T1000 (cell line): ENCODE results near the gene CHD1.
A peak's percentile ranks its signal among the peaks of the same experiment; 100 is the strongest.

Source experiments
- DNase-seq: peaks from one replicate; lab custom pipeline; 2025; ENCODE audit warnings: mixed read lengths; lab: John Stamatoyannopoulos, UW

CHD1 gene

DNA sequence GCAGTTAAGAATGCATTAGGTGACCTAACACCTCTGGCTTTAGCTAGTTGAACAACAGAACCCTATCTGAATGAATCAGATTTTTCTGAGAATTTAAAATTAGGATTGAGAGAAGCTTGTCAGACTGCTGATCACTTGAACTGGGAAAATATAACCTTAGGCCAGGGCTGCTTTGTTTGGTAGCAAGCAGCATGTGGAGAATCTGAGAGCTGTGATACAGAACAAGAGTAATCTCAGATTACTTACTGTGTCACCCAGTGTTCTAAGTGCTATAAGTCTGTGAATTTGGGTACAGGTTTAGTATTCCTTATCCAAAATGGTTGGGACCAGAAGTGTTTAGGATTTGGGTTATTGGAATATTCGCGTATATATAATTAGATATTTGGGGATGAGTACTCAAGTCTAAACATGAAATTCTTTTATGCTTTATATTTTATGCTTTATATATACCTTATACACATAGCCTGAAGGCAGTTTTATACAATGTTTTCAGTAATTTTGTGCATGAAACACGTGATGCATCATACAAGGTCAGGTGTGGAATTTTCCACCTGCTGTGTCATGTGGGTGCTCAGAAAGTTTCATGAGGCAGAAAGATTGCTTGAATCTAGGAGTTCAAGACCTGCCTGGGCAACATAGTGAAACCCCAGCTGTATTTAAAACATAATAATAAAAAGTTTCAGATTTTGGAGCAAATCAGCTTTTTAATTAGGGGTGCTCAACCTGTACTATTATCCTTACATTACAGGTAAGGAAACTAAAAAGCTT is 8.3 kb upstream of the CHD1 start:
- no peak for DNase-seq

DNA sequence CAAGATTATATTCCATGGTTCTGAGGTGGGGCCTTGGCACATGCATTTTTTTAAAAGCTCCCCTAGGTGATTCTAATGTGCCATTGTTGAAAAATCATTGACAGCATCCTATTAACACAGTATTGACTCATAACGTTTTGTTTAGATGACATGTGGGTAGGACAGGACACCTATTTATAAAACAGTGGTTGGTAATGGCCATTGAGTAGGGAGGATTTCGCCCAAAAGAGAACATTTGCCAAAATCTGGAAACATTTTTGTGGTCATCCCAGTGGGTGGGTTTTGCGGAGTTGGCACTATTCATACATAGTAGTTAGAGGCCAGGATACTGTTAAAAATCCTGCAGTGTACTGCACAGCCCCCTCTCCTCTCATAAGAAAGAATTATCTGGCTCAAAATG is 6.4 kb upstream of the CHD1 start:
- no peak for DNase-seq

DNA sequence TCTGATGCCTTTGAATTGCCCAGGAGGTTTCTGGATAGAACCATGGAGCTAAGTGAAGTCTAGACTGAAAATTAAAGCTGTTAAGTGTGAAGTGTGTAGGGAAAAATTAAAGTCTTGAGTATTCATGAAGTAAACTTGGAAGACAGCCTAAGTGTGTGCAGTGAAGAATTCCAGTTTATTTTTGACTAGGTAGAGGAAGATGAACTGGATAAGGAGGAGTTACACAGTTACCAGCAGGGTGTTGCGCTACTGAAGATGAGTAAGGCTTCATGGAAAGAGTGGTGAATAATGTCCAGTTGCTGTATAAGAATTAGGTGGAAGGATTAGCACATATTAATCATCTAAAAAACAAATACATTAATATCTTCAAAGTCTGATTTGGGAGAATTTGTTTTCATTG is 5.7 kb upstream of the CHD1 start:
- no peak for DNase-seq

DNA sequence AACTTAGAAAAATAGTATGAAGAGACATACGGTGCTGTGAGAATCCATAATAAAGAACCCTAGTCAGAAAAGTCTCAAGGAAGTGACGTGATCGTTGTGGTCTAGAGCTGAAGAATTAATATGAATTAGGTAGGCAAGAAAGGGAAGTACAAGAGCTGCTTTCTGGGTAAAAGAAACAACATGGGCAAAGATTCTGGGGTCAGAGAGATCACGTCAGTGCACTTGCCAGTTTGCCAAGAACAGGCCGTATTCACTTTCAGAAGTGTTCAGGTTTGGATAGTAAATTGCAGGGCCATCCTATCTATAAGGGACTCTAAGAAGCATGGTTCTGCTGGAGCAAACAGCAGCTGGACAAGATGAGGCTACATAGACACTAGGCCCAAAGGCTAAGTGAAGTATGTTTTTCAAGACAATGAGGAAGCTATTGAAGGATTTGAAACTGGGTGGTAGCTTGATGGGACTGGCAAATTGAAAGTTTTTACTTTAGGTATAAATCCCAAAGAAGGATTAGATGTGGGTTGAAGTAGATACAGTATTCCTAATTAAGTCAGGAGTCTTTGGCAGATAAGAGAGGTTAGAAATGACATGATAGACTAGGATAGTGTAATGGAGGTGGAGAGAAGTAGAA is 4.8 kb upstream of the CHD1 start:
- no peak for DNase-seq

DNA sequence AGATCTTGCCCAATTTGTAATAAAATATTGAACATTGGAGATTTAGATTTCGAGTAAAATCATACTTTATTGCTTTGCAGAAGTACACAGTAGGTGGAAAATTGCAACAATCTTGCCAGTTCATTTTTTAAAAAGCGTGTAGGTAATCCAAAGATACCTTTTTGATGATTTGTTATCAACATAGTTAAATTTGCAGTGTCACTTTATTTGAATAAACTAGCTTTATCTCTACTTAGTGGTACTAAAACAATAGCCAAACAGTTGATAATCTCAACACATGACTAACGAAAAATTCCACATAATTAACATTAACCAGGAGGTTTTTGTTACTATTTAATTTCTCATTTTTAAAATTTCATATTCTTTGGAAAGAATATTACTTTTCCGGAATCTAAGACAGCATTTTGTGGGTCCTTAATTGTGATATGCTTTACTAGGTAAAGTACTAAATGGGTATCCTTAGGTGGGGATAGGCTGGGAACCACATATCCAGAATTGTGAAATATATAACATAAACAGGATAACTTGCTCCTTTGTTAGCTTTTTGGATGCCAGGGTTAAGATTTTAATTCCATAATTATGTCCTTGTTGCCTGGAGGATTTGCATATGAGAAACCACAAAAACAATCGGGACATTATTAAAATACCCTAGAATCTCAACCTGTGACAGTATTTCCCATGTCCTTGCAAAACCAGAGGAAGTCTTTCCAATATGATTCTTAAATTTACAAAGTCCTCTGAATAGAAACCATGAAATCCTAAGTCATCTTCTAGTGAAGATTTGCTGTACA is 2.4 kb upstream of the CHD1 start:
- DNase-seq = no peak

DNA sequence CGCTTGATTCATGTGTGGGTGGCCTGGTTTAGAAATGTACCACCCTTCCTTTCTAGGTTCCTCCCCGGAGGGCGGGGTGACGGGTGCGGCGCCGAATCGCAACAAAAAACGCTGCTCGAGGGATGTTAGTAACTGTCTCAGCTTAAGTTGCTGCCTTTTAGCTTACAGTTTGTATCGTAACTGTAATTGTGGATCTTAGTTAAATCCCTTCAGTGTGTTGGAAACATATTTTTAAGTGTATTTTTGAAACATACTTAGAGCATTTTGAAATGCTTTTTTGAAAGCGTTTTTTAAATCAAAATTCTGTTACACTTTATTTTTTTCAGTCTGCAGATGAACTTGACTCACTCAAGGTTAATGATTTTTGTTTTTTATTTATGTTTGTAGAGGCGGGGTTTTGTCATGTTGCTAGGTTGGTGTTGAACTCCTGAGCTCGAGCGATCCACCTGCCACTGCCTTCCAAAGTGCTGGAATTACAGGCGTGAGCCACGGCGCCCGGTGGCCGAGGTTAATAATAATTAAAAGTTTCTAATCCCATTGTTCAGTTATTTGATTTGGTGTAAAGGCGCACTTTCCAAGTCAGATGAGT is 997 bp upstream of the CHD1 start:
- DNase-seq = no peak

DNA sequence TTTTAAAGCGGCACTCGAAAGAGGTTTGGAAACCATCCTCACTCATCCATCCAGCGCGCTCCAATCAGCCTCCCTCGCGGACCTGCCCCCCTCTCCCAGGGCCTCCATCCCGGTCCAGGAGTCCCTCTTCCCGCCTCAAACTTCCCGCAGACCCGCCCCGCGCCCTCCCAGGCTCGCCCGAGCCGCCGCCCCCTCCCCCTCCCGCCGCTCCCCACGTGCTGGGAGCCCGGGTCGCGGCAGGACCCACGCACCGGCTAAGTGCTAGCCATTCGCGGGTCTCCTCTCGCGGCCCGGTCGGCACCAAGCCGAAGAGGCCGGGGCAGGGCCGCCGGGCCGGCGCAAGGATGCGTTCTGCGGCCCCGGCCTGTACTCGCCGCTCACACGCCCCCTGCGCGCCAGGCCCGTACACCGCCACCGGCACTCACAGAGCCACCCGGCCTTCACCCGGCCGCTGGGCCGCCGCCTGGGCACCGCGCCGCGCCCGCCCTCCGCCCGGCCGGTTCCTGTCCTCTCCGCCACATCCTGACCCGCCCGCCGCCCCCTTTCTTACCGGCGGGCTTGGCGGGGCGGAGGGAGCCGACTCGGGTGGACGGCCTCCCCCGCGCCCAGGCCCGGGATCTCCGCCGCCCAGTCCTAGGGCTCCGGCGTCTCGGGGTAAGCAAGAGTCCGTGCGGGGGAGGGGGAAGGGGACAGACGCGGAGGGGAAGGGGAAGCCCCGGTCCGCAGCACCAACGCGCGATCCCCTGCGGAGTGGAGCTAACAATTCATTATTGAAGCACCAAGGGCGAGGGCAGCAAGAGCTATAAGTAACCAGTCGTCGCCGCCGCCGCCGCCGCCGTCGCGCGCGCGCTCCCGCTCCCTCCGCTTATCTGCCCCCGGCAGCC is 576 bp downstream of the CHD1 start:
- DNase-seq = peak; percentile 55

DNA sequence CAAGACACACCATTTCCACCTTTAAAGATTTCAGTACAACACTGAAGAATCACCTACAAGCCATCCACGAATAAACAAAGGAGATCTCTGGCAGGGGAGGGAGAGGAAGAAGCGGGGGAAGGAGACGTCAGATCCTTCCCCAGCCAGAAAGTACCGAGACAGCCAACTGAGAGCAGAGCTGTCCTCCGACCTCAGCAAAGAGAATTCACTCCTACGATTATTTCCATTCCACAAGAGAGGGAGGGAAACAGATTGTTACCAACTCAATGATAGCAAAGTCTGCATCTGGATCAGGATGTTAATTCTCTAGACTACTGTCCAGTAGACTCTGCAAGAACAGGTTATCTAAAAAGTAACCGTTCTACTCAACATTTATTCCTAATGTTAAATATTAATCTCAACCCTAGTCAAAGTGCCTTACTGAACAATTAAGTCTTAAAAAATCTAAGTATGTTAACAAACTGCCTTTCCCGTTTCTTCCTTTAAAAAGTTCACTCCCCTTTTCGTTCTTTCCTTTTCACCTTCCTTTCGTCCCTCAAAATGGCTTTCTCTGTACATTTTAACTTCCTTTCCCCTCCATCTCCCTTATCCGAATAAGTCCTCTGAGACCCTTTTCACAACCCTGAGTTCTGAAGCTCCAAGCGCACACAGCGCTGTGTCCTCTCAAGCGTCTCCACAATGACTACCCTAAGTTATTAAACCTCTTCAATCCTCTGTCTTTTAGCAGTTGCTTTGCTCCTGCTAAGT is 1.4 kb downstream of the CHD1 start:
- DNase-seq = no peak

DNA sequence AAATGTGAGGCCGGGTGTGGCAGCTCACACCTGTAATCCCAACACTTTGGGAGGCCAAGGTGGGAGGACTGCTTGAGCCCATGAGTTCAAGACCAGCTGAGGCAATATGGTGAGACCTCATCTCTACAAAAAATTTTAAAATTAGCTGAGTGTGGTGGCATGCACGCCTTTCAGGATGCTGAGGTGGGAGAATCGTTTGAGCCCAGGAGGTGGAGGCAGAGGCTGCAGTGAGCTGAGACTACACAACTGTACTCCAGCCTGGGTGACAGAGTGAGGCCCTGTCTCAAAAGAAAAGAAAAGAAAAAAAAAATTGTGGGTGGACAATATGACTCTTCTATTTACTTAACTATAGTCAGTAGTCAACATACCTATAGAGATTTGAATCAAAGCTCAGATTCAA is 4.8 kb downstream of the CHD1 start:
- DNase-seq = no peak

DNA sequence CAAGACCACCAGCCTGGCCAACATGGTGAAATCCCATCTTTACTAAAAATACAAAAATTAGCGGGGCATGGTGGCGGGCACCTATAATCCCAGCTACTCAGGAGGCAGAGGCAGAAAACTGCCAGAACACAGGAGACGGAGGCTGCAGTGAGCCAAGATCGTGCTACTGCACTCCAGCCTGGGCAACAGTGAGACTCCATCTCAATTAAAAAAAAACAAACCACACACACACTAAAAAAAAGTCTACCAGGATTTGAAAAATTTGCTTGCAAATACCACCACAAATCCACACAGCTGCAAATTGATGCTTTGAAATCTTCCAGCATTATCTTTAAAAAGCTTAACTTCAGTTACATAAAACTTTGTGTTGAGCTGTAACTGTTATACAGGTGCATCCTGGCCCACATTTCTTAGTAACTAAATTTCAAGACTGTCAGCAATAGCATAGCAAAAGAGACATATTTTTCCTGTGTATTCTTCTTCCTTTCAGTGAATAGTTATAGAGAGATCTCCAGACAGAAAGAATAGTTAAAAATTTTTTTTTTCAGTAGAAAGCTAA is 6.8 kb downstream of the CHD1 start:
- no peak for DNase-seq

DNA sequence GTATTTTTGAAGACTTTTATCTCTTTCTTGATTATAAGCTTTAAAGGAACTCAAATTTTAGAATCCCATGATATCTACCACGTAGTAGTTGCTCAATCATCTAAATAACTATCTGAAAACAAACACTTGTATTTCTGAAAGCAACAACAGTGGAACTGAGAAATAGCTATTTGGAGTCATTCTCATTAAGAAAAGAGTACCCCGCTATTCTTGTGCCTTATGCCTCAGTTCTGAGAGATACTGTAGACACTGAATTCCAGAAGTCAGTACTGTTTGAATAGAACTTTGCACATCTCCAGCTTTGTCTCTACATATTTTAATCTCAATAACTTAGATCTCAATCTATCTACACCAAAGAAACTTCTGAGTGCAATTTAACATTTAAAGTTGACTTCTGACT is 11.4 kb downstream of the CHD1 start:
- DNase-seq = no peak

DNA sequence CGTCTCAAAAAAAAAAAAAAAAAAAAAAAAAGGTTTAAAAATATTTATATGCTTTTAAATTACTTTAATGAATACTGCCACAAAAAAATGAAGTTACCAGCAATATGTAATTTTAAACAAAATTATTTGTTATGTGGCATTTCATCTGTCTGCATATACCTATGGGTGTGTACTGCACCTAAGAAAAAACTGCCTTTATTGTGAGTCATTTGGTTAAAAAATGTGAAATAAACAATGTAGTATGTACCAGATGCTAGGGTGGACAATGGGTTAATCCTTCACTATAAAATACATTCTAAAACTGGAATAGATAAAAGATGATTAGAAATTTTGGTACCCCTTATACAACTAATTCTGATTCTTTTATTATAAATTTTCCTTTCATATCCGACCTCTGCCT is 12.3 kb downstream of the CHD1 start:
- no peak for DNase-seq

DNA sequence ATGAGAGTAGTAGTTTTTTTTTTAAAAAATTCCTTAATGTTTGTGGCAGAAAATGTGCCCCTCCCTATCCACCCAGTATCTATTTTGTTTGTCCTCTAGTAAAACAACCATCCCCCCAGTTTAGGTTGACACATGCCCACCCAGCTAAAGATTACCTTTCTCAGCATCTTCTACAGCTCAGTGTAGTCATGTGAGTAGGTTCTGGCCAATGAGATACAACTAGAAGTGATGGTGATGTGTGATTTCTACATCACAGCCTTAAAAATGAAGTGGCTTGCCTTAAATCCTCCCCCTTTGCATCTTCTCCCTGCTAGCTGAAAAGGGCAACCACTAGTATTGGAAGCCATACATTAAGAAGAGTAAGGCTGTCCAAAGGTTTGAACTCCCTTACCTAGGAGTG is 14.9 kb downstream of the CHD1 start:
- no peak for DNase-seq

DNA sequence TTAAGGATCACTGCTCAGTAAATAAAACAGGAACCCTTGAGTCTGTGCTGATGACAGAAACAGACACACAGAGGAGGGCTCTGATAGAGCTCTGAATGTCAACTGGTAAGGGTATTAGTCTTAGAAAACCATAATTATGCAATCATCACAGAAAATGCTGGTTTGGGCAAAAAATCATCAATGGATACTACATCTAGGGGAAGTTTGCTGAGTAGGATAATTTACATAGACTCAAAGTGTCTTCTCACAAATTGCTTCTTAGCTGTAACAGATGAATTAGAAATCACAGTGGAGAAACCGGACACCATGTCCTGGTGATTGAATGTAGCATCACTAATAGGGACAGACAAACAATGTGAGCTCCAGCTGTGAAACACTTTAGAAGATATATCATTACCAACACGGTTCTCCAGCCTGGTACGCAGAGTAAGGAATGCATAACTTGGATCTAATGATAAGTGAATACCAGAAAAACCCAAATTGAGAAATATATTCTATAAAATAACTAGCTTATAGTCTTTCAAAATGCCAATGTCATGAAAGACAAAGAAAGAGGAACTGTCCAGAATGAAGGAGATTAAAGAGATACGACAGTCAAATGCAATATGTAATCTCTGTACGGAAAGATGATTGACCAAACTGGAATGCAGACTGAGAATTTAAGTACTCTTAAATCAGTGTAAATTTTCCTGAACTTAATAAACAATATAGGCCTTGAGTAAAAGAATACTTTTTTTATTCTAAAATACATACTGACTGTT is 17.3 kb downstream of the CHD1 start:
- no peak for DNase-seq

DNA sequence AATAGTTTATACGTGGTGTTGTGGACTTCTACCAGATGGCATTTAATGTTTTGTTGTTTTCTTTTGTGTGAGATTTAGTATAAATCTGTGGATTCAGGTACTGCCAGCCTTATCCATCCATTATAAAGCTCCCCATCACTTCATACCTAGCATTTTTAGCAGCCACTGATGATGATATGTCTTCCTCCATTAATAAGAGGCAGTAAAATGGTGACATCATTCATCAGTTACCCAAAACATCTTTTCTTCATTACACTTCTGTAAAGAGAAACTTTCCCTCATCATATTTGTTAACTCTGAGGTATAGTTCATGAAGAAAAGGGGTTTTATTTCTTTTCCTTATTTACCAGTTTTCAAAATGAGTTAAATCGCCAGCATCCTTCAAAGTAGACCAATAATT is 19.4 kb downstream of the CHD1 start:
- DNase-seq = no peak

DNA sequence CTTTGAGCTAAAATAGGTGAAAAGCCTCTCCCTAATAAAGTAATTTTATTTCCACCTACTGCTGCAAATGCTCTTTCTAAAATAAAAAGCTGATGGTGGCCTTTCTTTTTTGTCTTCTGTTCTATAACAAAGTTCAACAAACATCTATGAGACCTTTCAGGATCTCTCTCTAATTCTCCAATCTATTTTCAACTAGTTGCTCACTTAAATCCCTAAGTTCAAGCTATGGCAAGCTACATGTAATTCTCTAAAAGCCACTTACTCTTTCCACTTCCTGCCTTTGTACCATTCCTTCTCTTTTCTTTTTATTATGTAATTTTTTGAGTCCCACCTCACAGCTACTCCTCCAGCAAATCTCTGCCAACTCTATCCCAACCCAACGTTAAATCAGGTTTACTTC is 20.9 kb downstream of the CHD1 start:
- DNase-seq = no peak

DNA sequence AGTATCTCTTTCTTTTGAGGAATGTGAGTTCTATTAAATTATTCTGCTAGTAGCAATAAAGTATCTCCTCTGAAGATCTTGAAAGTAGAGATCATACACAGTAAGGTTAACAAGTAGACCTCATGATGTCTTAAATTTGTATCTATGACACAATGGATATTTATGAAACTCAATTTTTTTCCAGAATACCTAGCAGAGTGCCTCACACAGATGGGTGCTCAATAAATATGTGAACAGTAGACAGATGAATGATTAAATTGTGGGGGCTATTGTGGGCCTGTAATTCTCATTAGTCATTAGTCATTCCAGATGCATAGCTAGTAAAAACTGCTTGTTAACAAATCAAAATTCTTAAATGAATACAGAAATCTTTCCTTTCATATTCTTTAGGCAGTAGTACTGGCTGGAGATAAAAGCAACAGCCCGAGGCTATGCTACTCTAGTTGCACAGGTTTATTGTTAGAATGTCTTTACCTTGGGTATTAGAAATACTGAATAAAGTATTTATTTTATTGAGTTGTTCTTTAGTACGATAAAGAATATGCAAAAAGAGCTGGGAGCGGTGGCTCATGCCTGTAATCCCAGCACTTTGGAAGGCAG is 22.0 kb downstream of the CHD1 start:
- DNase-seq = no peak

DNA sequence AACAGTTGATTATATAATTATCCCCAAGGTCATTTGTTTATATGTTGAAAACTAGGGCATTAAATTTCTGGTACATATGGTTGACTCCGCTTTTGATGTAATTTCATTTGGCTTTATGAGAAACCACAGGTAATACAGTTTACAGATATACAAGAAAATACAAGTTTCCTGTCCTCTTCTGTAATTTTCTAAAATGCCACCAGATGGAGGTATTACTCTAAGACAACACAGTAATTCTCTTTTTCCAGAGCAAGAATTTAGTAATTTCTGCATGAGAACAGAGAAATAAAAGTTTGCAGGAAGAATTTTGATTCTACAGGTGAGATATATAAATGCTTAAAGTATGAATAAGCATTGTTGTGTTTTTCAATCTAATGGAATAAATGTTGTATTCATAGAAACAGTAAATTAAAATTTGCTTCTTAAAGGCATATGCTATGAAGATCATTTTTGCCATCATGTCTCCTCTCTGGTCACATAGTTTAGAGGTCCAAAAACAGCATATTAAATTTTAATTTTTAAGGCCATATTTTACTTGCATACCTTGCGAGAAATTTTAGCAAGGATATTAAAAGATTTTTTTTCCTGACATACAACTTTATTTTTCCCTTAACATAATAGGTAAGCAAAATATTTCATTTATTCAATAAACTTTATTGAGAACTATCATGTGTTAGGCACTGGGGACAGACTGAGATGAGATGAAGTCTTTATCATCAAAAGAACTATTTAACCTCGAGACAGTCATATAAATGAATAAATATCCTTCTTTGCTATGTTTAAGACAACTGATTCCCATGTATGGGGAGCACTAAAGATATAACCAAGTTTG is 22.7 kb downstream of the CHD1 start:
- no peak for DNase-seq

DNA sequence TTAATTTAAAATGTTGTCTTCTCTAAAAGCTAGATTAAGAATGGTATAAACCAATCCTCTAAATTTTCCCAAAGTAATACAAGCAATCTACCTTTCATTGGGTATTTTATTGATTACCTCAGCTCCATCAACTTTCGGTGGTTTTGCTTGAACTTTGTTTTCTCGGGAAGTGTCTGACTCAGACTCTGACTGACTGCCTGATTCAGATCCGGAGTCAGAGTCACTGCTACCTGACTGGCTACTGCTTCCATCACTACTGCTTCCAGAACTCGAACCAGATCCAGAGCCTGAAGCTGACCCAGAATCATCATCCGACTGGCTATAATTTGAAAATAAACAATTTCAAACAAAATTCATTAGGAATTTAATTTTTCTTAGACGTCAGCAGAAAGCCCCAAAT is 24.0 kb downstream of the CHD1 start:
- no peak for DNase-seq
